Testis (tissue), 2 donors: ENCODE measurements around the gene TBC1D1.

Experiments
- POLR2A ChIP-seq: fragments of 450-650 bp; IDR thresholded peaks from one replicate; pipeline ENCODE4 v1.6.1; 2017; ENCODE audit warnings: antibody characterized with exemption, mild to moderate bottlenecking, moderate library complexity
- TF ChIP-seq, protein P1 (sequence below), 3 experiments: fragments of 450-650 bp in 2 of 3; fragments of 200-600 bp in 1 of 3; sonication (generic) in 1 of 3; IDR thresholded peaks; one replicate each; pipeline ENCODE4 v1.5.1; 2016 to 2019; ENCODE audit warnings: antibody characterized with exemption in 3 of 3, mild to moderate bottlenecking in 2 of 3, moderate library complexity in 1 of 3

DNA sequence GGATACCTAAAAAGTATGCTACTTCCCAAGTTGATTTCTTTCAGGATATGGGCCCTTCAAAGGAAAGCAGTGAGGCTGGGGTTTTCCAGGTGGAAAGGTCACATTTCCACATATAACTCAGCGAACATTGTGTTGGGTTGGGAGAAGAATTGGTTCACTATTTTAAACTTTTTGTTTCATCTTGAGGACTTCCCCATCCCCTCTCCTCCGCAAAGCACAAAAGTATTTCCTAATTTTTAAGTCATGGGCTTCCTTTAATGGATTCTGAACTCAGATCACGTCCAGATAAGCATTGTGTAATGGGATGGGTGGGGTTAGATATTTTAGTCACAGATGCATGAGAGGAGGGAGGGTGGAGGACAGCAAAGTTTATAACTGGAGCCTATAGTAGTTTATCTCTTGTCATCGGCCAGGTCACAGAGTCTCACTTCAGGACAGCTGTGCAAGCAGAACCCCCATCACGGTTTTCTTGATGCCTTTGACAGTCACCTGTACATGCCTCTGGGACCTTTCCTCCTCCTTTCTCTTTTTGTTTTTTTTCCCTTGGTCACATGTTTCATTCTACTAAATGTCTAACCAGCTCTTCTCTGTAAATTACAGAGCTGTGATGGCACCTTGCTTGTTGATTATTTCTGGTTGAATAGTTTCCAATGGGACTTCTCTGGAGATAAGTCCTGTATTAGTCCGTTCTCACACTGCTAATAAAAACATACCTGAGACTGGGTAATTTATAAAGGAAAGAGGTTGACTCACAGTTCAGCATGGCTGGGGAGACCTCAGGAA, 184.7 kb downstream of the TBC1D1 start:
- TF ChIP-seq POLR2A, result no peak
- TF ChIP-seq, protein P1, sequence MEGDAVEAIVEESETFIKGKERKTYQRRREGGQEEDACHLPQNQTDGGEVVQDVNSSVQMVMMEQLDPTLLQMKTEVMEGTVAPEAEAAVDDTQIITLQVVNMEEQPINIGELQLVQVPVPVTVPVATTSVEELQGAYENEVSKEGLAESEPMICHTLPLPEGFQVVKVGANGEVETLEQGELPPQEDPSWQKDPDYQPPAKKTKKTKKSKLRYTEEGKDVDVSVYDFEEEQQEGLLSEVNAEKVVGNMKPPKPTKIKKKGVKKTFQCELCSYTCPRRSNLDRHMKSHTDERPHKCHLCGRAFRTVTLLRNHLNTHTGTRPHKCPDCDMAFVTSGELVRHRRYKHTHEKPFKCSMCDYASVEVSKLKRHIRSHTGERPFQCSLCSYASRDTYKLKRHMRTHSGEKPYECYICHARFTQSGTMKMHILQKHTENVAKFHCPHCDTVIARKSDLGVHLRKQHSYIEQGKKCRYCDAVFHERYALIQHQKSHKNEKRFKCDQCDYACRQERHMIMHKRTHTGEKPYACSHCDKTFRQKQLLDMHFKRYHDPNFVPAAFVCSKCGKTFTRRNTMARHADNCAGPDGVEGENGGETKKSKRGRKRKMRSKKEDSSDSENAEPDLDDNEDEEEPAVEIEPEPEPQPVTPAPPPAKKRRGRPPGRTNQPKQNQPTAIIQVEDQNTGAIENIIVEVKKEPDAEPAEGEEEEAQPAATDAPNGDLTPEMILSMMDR (IDR thresholded peaks at IDR 0.05), result no peak
